ENCODE data around the gene INTS2.
"Not testable (repeated sequence)": the region's sequence is repeated elsewhere in the genome, so short reads cannot be mapped to it uniquely, and the experiment has no call there.

The INTS2 gene

GRCh38 chr17:61897548-61898180, 30.1 kb downstream of the INTS2 start:
- no peak for DNase-seq (ENCODE audit: low spot score)

DNA sequence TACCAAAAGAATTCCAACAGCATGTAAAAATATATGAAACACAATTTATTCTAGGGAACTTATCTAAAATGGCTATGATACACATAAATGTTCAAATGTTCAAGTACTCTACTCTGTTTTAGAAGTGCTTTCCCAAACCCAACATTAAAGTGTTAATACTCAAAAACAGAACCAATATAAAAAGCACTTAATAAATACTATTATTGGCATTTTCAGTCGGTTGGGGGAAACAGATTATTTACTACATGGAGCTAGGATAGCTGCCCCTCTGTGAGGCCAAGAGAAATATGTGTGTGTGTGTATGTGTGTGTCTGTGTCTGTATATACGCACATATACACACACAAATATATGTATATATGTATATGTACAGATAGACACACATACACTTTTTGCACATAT, 32.4 kb downstream of the INTS2 start:
- DNase-seq (ENCODE audit: low spot score), result no peak

- not testable (repeated sequence) for DNase-seq (ENCODE audit: low spot score)
Observed at GRCh38 chr17:61894310-61894709, 33.5 kb downstream of the INTS2 start.

DNA sequence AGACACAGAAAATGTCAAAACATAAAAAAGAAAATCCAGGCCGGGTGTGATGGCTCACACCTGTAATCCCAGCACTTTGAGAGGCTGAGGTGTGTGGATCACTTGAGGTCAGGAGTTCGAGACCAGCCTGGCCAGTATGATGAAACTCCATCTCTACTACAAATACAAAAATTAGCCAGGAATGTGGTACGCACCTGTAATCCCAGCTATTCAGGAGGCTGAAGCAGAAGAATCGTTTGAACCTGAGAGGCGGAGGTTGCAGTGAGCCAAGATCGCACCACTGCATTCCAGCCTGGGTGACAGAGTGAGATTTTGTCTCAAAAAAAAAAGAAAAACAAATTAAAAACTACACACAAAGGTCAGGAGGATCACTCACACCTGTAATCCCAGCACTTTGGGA, 40.0 kb downstream of the INTS2 start:
- DNase-seq (ENCODE audit: low spot score), result not testable (repeated sequence)

DNA sequence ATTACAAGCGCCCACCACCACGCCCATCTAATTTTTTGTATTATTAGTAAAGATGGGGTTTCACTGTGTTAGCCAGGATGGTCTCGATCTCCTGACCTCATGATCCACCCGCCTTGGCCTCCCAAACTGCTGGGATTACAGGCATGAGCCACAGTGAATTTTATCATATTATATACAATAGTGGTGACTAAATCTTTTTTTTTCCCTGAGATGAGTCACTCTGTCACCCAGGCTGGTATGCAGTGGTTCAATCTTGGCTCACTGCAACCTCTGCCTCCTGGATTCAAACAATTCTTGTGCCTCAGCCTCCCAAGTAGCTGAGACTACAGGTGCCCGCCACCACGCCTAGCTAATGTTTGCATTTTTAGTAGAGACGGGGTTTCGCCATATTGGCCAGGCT, 41.9 kb downstream of the INTS2 start:
- not testable (repeated sequence) for DNase-seq (ENCODE audit: low spot score)

- DNase-seq (ENCODE audit: low spot score), result no peak
Observed at GRCh38 chr17:61884864-61885263, 42.9 kb downstream of the INTS2 start.

GRCh38 chr17:61880589-61881102, 47.1 kb downstream of the INTS2 start:
- no peak for DNase-seq (ENCODE audit: low spot score)

DNA sequence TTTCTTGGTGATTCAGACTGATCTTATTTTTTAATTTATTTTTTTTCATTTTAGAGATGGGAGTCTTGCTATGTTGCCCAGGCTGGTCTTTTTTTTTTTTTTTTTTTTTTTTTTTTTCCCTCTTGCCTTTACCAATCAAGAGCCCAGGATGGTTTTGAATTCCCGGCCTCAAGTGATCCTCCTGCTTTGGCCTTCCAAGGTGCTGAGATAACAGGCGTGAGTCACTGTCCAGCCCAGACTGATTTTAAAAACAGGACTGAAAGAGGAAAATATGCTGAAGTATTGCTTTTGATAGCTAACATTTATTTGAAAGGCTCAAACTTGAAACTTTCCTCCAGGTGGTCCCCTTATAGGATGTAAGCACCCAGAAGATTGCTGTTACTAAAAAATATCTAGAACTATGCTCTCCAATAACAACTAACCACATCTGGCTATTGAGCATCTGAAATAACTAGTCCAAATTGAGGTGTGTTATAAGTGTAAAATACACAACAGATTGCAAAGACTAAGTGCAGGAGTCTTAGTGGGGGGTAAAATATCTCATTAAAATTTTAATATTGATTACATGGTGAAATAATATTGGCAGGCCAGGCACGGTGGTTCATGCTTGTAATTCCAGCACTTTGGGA, 48.7 kb downstream of the INTS2 start:
- no peak for DNase-seq (ENCODE audit: low spot score)

DNA sequence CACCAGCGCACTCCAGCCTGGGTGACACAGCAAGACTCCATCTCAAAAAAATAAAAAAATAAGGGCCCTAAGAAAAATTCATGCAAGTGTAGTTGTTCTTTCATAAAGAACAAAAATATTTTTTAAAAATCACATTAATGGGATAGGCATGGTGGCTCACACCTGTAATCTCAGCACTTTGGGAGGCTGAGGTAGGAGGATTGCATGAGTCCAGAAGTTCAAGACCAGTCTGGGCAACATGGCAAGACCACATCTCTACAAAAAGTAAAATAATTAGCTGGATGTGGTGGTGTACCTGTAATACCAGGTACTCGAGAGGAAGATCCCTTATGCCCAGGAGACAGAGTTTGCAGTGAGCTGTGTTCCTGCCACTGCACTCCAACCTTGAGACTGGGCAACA, 49.3 kb downstream of the INTS2 start:
- DNase-seq (ENCODE audit: low spot score), result no peak

DNA sequence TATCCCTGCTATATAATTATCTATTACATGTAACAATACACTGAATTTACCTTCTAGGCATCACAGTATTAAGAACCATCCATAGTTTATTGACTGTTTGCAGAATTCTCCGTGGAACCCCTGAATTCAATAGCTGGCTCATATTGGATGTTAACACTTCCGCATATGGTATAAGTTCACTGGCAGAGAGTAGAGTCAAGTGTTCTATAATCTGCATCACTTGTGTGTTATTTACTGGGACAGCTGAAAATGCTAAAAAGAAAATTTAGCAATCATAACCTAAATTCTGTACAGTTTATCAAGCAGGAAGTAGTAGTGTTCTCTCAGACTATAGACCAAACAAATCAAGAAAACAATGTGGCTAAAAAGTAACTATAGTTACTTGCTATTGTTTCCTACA, 49.9 kb downstream of the INTS2 start:
- DNase-seq (ENCODE audit: low spot score), result no peak

DNA sequence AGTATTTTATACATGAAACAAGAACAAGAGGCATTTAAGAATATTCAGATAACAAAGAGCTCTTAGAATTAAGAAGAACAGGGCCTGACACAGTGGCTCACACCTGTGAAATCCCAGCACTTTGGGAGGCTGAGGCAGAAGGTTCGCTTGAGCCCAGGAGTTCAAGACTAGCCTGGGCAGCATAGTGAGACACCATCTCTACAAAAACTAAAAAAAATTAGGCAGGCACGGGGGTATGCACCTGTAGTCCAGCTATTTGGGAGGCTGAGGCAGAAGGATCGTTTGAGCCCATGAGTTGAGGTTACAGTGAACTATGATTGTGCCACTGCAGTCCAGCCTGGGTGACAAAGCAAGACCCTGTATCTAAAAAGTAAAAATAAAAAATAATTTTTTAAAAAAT, 52.0 kb downstream of the INTS2 start:
- no peak for DNase-seq (ENCODE audit: low spot score)

GRCh38 chr17:61875285-61875684, 52.5 kb downstream of the INTS2 start:
- no peak for DNase-seq (ENCODE audit: low spot score)

DNA sequence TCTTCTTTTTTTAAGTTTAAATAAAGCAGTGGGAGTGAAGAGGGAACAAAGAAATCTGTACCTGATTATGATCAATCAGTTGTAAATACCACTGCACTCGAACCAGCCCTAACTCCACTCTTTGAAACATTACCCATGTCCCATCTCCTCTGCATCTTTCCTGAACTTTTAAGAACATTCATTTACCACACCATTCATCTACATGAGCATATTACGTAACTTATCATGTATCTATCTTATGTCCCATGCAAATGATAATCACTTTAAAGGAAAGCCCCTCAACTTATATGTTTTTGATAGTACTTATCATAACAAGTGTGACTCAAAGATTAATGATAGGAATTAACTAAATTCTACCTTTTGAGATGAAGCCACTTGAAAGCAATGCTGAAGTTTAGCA, 53.7 kb downstream of the INTS2 start:
- no peak for DNase-seq (ENCODE audit: low spot score)

- DNase-seq (ENCODE audit: low spot score), result no peak
Observed at GRCh38 chr17:61872099-61872498, 55.7 kb downstream of the INTS2 start.

GRCh38 chr17:61869138-61869537, 58.6 kb downstream of the INTS2 start:
- no peak for DNase-seq (ENCODE audit: low spot score)

GRCh38 chr17:61868074-61868473, 59.7 kb downstream of the INTS2 start:
- no peak for DNase-seq (ENCODE audit: low spot score)

DNA sequence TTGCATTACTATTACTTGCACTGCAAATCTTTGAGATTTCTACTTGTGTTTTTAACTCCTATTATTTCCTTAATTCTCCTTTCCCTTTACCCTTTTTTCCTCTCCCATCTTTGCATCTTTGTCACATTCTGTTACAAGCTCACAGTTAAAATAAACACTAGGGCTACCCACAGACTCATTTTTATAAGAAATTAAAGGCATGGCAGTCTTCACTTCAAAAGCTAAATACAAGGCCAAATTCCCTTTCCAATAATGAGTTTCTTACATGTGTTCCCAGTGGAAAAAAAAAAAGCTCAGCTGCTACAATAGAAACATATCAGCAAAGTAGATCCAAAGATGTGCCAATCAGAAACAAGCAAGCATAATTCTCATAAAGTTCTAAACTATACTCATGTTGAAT, 60.7 kb downstream of the INTS2 start:
- DNase-seq (ENCODE audit: low spot score), result no peak

DNA sequence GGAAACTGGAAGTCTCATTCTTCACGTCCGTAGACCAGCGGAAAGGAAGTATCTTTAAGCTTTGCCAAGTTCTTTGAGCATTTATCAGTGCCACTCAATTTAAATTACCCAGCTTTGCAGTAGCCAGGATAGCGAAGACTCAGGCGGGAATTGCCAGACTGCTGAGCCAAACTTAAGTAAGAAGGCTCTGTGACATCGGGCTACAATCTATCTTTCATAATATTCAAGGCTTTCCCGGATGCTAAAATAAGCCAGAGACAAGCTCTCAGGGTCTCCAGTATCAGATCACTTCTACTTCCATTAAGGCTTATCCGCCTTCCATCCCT, 64.0 kb downstream of the INTS2 start:
- DNase-seq (ENCODE audit: low spot score), result no peak

DNA sequence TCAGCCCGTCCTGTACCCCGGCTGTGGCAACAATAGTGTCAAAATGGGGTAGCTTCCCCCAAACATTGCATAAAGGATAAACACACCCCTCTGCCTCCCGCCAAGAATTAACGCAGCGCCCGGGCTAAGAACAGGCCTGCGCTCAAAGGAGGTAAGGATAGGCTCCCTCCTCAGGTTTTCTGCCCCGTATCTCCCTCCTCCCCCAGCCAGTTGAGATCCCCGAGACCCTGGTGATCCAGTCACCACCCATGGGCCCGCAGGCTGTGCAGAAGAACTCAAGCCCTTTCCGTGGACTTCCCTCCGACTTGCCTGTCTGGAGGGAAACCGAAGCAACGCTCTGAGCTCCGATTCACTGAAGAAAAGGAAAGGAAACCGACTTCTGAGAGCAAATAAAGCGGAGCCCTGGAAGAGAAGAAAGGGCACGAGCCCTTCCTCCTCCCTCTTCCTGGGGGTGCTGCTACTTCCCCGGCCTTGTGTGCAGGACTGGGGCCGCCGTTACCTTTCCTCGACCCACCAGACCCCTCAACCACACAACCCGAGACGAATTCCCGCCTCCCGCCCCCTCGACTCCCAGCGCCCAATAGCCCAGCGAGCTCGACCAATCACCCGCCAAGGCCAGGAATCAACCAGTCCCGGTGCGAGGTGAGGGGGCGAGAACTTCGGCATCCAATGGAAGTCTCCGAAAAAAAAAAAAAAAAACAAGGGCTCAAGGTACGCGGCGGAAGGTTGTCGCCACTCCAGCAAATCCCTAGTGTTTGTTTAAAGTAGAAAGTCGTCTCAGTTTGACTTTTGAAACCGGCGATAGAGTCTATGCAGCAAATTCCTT, 64.6 kb downstream of the INTS2 start, which contains the start of gene BRIP1:
Gene BRIP1 (minus strand): TSS at position 554 of the 826 bp plus-strand sequence. CDS start 1,989 bp downstream, outside the sequence.
- DNase-seq (ENCODE audit: low spot score), result peak; percentile 85

DNA sequence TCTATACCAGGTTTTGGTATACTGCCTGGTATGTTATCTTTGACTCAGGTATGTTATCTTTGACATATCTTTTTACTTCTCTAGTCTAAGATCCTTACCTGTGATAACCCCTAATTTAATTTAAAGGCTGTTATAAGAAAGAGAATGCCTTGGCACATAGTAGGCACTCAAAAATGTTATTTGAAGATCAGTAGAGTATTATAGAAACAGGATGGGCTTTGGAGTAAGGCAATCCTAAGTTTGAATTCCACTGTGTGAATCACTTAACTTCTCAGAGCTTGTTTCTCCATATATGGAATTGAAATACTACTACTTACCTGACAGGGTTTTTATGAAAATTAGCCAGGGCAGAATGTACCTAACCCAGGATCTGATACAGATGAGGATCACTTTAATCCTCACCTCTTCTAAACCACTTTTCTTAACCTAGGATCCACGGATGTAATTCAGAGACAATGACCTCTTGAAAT, 65.6 kb downstream of the INTS2 start:
- no peak for DNase-seq (ENCODE audit: low spot score)

DNA sequence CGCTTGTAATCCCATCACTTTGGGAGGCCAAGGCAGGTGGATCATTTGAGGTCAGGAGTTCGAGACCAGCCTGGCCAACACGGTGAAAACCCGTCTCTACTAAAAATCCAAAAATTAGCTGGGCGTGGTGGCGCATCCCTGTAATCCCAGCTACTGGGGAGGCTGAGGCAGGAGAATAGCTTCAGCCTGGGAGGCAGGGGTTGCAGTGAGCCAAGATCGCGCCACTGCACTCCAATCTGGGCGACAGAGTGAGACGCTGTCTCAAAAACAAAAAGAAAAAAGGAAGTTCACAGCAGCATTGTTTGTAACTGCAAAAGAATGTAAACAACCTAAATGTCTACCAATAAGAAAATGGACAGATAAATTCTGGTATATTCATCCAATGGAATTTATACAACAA, 67.4 kb downstream of the INTS2 start:
- not testable (repeated sequence) for DNase-seq (ENCODE audit: low spot score)

DNA sequence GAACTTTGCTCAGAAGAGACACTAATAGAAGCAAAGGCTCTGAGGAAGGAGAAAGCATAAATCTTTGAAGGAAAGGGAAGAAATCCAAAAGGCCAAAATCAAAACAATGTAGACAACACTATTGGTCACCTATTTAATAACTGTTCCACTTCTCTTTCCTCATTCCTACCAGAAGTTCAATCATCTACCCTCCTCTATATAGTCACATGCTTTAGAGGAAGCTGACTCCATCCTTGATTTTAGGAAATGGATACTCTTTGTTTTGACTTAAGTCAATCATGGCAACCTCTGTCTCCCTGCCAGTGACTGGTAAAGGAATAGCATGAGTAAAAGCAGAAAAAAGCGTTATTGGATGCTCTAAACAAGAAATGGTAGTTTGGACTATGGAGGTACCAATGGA, 71.7 kb downstream of the INTS2 start:
- no peak for DNase-seq (ENCODE audit: low spot score)

- DNase-seq (ENCODE audit: low spot score), result no peak
Observed at GRCh38 chr17:61852857-61853256, 74.9 kb downstream of the INTS2 start.

Data from CD4-positive, alpha-beta T cell treated with Interleukin-15 for 4 hours (primary cell).